ENCODE results near the gene USP17L12.
"Not testable (repeated sequence)": the region's sequence is repeated elsewhere in the genome, so short reads cannot be mapped to it uniquely, and the experiment has no call there.

USP17L12 gene, protein sequence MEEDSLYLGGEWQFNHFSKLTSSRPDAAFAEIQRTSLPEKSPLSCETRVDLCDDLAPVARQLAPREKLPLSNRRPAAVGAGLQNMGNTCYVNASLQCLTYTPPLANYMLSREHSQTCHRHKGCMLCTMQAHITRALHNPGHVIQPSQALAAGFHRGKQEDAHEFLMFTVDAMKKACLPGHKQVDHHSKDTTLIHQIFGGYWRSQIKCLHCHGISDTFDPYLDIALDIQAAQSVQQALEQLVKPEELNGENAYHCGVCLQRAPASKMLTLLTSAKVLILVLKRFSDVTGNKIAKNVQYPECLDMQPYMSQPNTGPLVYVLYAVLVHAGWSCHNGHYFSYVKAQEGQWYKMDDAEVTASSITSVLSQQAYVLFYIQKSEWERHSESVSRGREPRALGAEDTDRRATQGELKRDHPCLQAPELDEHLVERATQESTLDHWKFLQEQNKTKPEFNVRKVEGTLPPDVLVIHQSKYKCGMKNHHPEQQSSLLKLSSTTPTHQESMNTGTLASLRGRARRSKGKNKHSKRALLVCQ

GRCh38 chr4:9219852-9220251 is at the start of gene USP17L12:
TSS of gene USP17L12 (plus strand) at chr4:9220152. CDS start at chr4:9220152, 0 bp downstream.
- not testable (repeated sequence) for DNase-seq (ENCODE audit: low read depth in 2 of 2)

DNA sequence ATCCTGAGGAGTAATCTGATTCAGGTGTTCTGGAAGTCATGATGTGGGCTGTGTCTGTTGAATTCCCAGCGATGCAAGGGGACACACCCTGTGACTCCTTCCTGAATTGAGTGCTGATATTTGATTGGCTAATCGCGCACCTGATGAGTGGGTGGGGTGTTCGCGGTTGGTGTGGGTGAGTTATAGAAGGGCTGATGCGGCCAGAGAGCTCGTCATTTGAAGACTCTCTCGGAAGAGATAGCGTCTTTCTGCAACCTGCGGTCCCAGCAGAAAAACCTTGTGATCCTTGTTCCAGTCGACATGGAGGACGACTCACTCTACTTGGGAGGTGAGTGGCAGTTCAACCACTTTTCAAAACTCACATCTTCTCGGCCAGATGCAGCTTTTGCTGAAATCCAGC is 9.6 kb upstream of the USP17L12 start, which contains the start of gene USP17L10:
USP17L10 (plus strand) TSS at position 301 of the 400 bp plus-strand sequence; CDS start at position 301, 0 bp downstream.
- not testable (repeated sequence) for DNase-seq (ENCODE audit: low read depth in 2 of 2)

GRCh38 chr4:9214701-9215100 is 5.3 kb upstream of the USP17L12 start:
- not testable (repeated sequence) for DNase-seq (ENCODE audit: low read depth in 2 of 2)

DNA sequence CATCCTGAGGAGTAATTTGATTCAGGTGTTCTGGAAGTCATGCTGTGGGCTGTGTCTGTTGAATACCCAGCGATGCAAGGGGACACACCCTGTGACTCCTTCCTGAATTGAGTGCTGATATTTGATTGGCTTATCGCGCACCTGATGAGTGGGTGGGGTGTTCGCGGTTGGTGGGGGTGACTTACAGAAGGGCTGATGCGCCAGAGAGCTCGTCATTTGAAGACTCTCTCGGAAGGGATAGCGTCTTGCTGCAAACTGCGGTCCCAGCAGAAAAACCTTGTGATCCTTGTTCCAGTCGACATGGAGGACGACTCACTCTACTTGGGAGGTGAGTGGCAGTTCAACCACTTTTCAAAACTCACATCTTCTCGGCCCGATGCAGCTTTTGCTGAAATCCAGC is 4.8 kb upstream of the USP17L12 start, which contains the start of gene USP17L11:
USP17L11 (plus strand) TSS at position 301 of the 400 bp plus-strand sequence; CDS start at position 301, 0 bp downstream.
- not testable (repeated sequence) for DNase-seq (ENCODE audit: low read depth in 2 of 2)

DNA sequence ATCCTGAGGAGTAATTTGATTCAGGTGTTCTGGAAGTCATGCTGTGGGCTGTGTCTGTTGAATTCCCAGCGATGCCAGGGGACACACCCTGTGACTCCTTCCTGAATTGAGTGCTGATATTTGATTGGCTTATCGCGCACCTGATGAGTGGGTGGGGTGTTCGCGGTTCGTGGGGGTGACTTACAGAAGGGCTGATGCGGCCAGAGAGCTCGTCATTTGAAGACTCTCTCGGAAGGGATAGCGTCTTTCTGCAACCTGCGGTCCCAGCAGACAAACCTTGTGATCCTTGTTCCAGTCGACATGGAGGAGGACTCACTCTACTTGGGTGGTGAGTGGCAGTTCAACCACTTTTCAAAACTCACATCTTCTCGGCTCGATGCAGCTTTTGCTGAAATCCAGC is 4.6 kb downstream of the USP17L12 start, which contains the start of gene USP17L13:
USP17L13 (plus strand) TSS at position 301 of the 400 bp plus-strand sequence; CDS start at position 301, 0 bp downstream.
- not testable (repeated sequence) for DNase-seq (ENCODE audit: low read depth in 2 of 2)

DNA sequence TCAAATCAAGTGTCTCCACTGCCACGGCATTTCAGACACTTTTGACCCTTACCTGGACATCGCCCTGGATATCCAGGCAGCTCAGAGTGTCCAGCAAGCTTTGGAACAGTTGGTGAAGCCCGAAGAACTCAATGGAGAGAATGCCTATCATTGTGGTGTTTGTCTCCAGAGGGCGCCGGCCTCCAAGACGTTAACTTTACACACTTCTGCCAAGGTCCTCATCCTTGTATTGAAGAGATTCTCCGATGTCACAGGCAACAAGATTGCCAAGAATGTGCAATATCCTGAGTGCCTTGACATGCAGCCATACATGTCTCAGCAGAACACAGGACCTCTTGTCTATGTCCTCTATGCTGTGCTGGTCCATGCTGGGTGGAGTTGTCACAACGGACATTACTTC is 10.3 kb downstream of the USP17L12 start:
- DNase-seq (ENCODE audit: low read depth in 2 of 2), result not testable (repeated sequence)

GRCh38 chr4:9234085-9234484 is 14.1 kb downstream of the USP17L12 start, which contains the start of gene USP17L15:
TSS of gene USP17L15 (plus strand) at chr4:9234385. CDS start at chr4:9234385, 0 bp downstream.
- DNase-seq (ENCODE audit: low read depth in 2 of 2), result not testable (repeated sequence)

DNA sequence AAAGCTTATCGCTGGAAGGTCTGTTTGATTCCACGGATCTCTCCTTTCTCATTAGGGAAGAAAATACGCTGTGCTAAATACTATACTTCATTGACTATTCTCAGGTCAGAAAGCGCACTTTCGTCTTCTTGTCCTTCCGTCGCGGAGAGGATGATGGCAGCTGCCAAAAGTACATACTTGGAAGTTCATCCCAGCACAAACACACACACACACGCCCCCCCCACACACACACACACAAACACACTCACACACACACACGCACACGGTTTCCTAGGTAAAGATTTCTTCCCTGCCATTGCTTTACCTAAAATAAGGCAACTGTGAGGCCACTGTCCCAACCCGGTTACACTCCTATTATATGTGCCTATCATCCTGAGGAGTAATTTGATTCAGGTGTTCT is 18.5 kb downstream of the USP17L12 start:
- DNase-seq (ENCODE audit: low read depth in 2 of 2), result not testable (repeated sequence)

GRCh38 chr4:9243579-9243978 is 23.6 kb downstream of the USP17L12 start, which contains the start of gene USP17L17:
TSS of gene USP17L17 (plus strand) at chr4:9243879. CDS start at chr4:9243879, 0 bp downstream.
- DNase-seq (ENCODE audit: low read depth in 2 of 2), result not testable (repeated sequence)

- DNase-seq (ENCODE audit: low read depth in 2 of 2), result not testable (repeated sequence)
Measured at GRCh38 chr4:9247953-9248680, 28.2 kb downstream of the USP17L12 start, which contains the start of gene USP17L18. TSS of gene USP17L18 (plus strand) at chr4:9248630. CDS start at chr4:9248630, 0 bp downstream.

GRCh38 chr4:9253078-9253477 is 33.1 kb downstream of the USP17L12 start, which contains the start of gene USP17L19:
TSS of gene USP17L19 (plus strand) at chr4:9253378. CDS start at chr4:9253378, 0 bp downstream.
- not testable (repeated sequence) for DNase-seq (ENCODE audit: low read depth in 2 of 2)

- not testable (repeated sequence) for DNase-seq (ENCODE audit: low read depth in 2 of 2)
Measured at GRCh38 chr4:9257824-9258223, 37.9 kb downstream of the USP17L12 start, which contains the start of gene USP17L20. TSS of gene USP17L20 (plus strand) at chr4:9258124. CDS start at chr4:9258124, 0 bp downstream.

DNA sequence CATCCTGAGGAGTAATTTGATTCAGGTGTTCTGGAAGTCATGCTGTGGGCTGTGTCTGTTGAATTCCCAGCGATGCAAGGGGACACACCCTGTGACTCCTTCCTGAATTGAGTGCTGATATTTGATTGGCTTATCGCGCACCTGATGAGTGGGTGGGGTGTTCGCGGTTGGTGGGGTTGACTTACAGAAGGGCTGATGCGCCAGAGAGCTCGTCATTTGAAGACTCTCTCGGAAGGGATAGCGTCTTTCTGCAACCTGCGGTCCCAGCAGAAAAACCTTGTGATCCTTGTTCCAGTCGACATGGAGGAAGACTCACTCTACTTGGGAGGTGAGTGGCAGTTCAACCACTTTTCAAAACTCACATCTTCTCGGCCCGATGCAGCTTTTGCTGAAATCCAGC is 42.6 kb downstream of the USP17L12 start, which contains the start of gene USP17L21:
USP17L21 (plus strand) TSS at position 301 of the 400 bp plus-strand sequence; CDS start at position 301, 0 bp downstream.
- DNase-seq (ENCODE audit: low read depth in 2 of 2), result not testable (repeated sequence)

GRCh38 chr4:9267319-9267718 is 47.4 kb downstream of the USP17L12 start, which contains the start of gene USP17L22:
TSS of gene USP17L22 (plus strand) at chr4:9267619. CDS start at chr4:9267619, 0 bp downstream.
- not testable (repeated sequence) for DNase-seq (ENCODE audit: low read depth in 2 of 2)
